ENCODE results near the gene CNMD.

Gene CNMD

GRCh38 chr13:52739468-52740071 lies at the start of gene CNMD:
Gene CNMD, minus strand, starts transcription at chr13:52739820. Its CDS starts 119 bp downstream, at chr13:52739701.
- no peak for DNase-seq

GRCh38 chr13:52788011-52788410 lies 48.4 kb upstream of the CNMD start:
- no peak for DNase-seq

- no peak for DNase-seq
Observed at GRCh38 chr13:52787235-52787634, 47.6 kb upstream of the CNMD start.

- no peak for DNase-seq
Observed at GRCh38 chr13:52786766-52787165, 47.1 kb upstream of the CNMD start.

- no peak for DNase-seq
Observed at GRCh38 chr13:52785739-52786138, 46.1 kb upstream of the CNMD start.

GRCh38 chr13:52784591-52785340 lies 45.1 kb upstream of the CNMD start:
- no peak for DNase-seq

GRCh38 chr13:52783943-52784342 lies 44.3 kb upstream of the CNMD start:
- DNase-seq, result no peak

- no peak for DNase-seq
Observed at GRCh38 chr13:52782471-52783448, 43.1 kb upstream of the CNMD start.

- DNase-seq, result no peak
Observed at GRCh38 chr13:52780611-52781010, 41.0 kb upstream of the CNMD start.

GRCh38 chr13:52780092-52780491 lies 40.5 kb upstream of the CNMD start:
- no peak for DNase-seq

- DNase-seq, result no peak
Observed at GRCh38 chr13:52779103-52779502, 39.5 kb upstream of the CNMD start.

- DNase-seq, result no peak
Observed at GRCh38 chr13:52776726-52777125, 37.1 kb upstream of the CNMD start.

- no peak for DNase-seq
Observed at GRCh38 chr13:52775511-52775910, 35.9 kb upstream of the CNMD start.

- no peak for DNase-seq
Observed at GRCh38 chr13:52767949-52768516, 28.4 kb upstream of the CNMD start.

GRCh38 chr13:52765611-52766390 lies 26.2 kb upstream of the CNMD start:
- DNase-seq, result no peak

GRCh38 chr13:52760077-52760476 lies 20.5 kb upstream of the CNMD start:
- no peak for DNase-seq

- no peak for DNase-seq
Observed at GRCh38 chr13:52758114-52758513, 18.5 kb upstream of the CNMD start.

- no peak for DNase-seq
Observed at GRCh38 chr13:52751196-52751595, 11.6 kb upstream of the CNMD start.

GRCh38 chr13:52750713-52751112 lies 11.1 kb upstream of the CNMD start:
- no peak for DNase-seq

- no peak for DNase-seq
Observed at GRCh38 chr13:52749419-52749818, 9.8 kb upstream of the CNMD start.

GRCh38 chr13:52746141-52746540 lies 6.5 kb upstream of the CNMD start:
- DNase-seq, result no peak

GRCh38 chr13:52744842-52745375 lies 5.3 kb upstream of the CNMD start:
- no peak for DNase-seq

All from stimulated activated CD4-positive, alpha-beta T cell treated with anti-CD3 and anti-CD28 coated beads, Interleukin-4, amount 100 ng/mL, for 4 hours (primary cell).